Measurements from ENCODE around the gene KLHL33. TPM values are rescaled to one million over a fixed set of nuclear protein-coding genes. Genes with fewer than 3 reads are reported as not detected.

KLHL33 gene
- total RNA-seq, 1 experiment from 2014 or later = not detected

GRCh38 chr14:20461225-20462141 is 25.5 kb upstream of the KLHL33 start, which contains the start of gene PIP4P1:
Gene PIP4P1, minus strand, starts transcription at chr14:20461434. Its CDS starts 109 bp downstream, at chr14:20461325.
- peak within 1 kb of the TSS; percentile 91 for H3K27ac ChIP-seq (ENCODE audit: low read length)
- no peaks in the 10 kb centered on the region for H3K9me3 ChIP-seq (ENCODE audit: control insufficient read depth, insufficient read depth, low read depth, low read length)
- peak within 1 kb of the TSS; percentile 82 to 91 for H3K4me3 ChIP-seq (ENCODE audit: low read depth in 2 of 2, low read length in 2 of 2)
- no peaks in the 10 kb centered on the region for H3K27me3 ChIP-seq (ENCODE audit: control insufficient read depth, insufficient read depth, low read length)
- H3K36me3 ChIP-seq (ENCODE audit: control insufficient read depth, insufficient read depth, low read length) = peaks cover 4% of the 10 kb centered on the region; the same call in 1 of the 2 replicates
- peaks cover 34% of the 10 kb centered on the region for H3K4me1 ChIP-seq (ENCODE audit: control insufficient read depth, insufficient read depth, low read length)
- BruUV-seq (replicated peaks) = no TSS peak
- ChIA-PET CTCF (interaction anchor here (0.5 to 0.8 kb wide), 3 partner anchors 145 to 817 kb away, joined by 3 to 4 read pairs (median 4); no protein-coding TSS in a partner anchor), POLR2A (interaction anchor here (1.1 to 1.2 kb wide), 2 partner anchors 8 to 118 kb away, joined by 4 to 5 read pairs; partner anchors contain the start of genes PARP2 and PNP)
- intact Hi-C loops (cut with micrococcal nuclease; ENCODE audit: unreplicated experiment) = no loop called here
- TF ChIP-seq CTCF (IDR thresholded peaks at IDR 0.05) (no peak), TCF7L2 (IDR thresholded peaks at IDR 0.05; ENCODE audit: low read depth, low read length) (no peak; the same call in 1 of the 2 replicates), POLR2AphosphoS5 (IDR thresholded peaks at IDR 0.05; ENCODE audit: low read depth, low read length) (peak; percentile 67), SIN3A (IDR thresholded peaks at IDR 0.05; ENCODE audit: borderline replicate concordance, insufficient read depth, low read depth, low read length) (0 out of 2 replicates have a peak, but pooled peaks have one; percentile 54)
- in situ Hi-C loops (cut with HindIII; ENCODE audit: low pct_unique_long_range_greater_than_20kb, low sequenced_read_pairs) = no loop called here
- ATAC-seq = peak; percentile 95
- DNase-seq (ENCODE audit: low read depth, low spot score) = peak; percentile 98

GRCh38 chr14:20460458-20461224 is 24.7 kb upstream of the KLHL33 start:
- no peaks in the 10 kb centered on the region for H3K27me3 ChIP-seq (ENCODE audit: control insufficient read depth, insufficient read depth, low read length)
- peaks cover 11% of the 10 kb centered on the region for H3K36me3 ChIP-seq (ENCODE audit: control insufficient read depth, insufficient read depth, low read length)
- in situ Hi-C loops (cut with HindIII; ENCODE audit: low pct_unique_long_range_greater_than_20kb, low sequenced_read_pairs) (no loop called here), intact Hi-C loops (cut with micrococcal nuclease; ENCODE audit: unreplicated experiment) (no loop called here)
- DNase-seq (ENCODE audit: low read depth, low spot score) (no peak), ATAC-seq (peak; percentile 37)
- TF ChIP-seq REST (IDR thresholded peaks at IDR 0.05; ENCODE audit: insufficient read depth in 1 of 2, low read depth in 2 of 2, low read length in 1 of 2) (no peak), POLR2AphosphoS5 (IDR thresholded peaks at IDR 0.05; ENCODE audit: low read depth, low read length) (no peak), TCF7L2 (IDR thresholded peaks at IDR 0.05; ENCODE audit: low read depth, low read length) (no peak), SIN3A (IDR thresholded peaks at IDR 0.05; ENCODE audit: borderline replicate concordance, insufficient read depth, low read depth, low read length) (no peak), CTCF (IDR thresholded peaks at IDR 0.05) (no peak)
- no TSS peak for BruUV-seq (replicated peaks)
- H3K27ac ChIP-seq (ENCODE audit: low read length) = peak overlapping the region; percentile 73
- peak overlapping the region; percentile 82 to 91 for H3K4me3 ChIP-seq (ENCODE audit: low read depth in 2 of 2, low read length in 2 of 2)
- H3K9me3 ChIP-seq (ENCODE audit: control insufficient read depth, insufficient read depth, low read depth, low read length) = no peaks in the 10 kb centered on the region
- peaks cover 34% of the 10 kb centered on the region for H3K4me1 ChIP-seq (ENCODE audit: control insufficient read depth, insufficient read depth, low read length)
- ChIA-PET POLR2A (interaction anchor here (1.1 to 1.2 kb wide), 2 partner anchors 9 to 117 kb away, joined by 4 to 5 read pairs; partner anchors contain the start of genes PARP2 and PNP), CTCF (no interaction called here)

Data from Panc1 (cell line).